ENCODE data around the gene SPTY2D1. TPM values are rescaled to one million over a fixed set of nuclear protein-coding genes. Genes with fewer than 3 reads are reported as not detected.
A peak's percentile ranks its signal among the peaks of the same experiment; 100 is the strongest.
"Not testable (repeated sequence)": the region's sequence is repeated elsewhere in the genome, so short reads cannot be mapped to it uniquely, and the experiment has no call there.

Gene SPTY2D1
- total and polyA plus RNA-seq, 12 donors = 1.9 to 18.8 (median 9.9) TPM

DNA sequence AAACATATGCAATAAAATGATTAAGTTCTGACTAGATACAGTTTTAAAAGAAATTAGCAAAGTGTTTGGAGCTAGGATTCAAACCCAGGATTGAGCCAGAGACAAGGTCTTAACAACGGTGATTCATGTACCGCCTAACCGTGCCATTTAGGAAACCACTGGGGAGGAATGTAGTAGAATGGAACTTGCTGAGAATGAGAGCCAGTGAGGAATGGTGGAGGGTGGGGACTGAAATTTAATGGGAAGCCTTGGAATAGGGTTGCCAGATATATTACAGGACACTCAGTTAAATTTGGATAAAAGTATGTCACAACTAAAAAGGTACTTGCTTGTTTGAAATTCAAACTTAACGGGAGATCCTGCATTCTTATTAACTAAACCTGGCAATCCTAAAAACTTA lies 34.0 kb upstream of the SPTY2D1 start:
- H3K27me3 ChIP-seq = peaks cover 0 to 9% (median 2%) of the 10 kb centered on the region in 7 donors
- H3K9me3 ChIP-seq = no peaks in the 10 kb centered on the region
- DNase-seq (no peak), ATAC-seq (no peak)
- no peaks in the 10 kb centered on the region for H3K36me3 ChIP-seq
- TF ChIP-seq, protein P1, sequence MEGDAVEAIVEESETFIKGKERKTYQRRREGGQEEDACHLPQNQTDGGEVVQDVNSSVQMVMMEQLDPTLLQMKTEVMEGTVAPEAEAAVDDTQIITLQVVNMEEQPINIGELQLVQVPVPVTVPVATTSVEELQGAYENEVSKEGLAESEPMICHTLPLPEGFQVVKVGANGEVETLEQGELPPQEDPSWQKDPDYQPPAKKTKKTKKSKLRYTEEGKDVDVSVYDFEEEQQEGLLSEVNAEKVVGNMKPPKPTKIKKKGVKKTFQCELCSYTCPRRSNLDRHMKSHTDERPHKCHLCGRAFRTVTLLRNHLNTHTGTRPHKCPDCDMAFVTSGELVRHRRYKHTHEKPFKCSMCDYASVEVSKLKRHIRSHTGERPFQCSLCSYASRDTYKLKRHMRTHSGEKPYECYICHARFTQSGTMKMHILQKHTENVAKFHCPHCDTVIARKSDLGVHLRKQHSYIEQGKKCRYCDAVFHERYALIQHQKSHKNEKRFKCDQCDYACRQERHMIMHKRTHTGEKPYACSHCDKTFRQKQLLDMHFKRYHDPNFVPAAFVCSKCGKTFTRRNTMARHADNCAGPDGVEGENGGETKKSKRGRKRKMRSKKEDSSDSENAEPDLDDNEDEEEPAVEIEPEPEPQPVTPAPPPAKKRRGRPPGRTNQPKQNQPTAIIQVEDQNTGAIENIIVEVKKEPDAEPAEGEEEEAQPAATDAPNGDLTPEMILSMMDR (IDR thresholded peaks at IDR 0.05) = no peak
- intact Hi-C loops (cut with DNase I) = no loop called here
- peaks cover 0 to 11% (median 0%) of the 10 kb centered on the region in 9 donors for H3K4me1 ChIP-seq
- H3K4me3 ChIP-seq = no peak overlapping the region
- 92% methylated on average over 4 of the region's 4 CpGs for WGBS, 2 donors
- H3K27ac ChIP-seq = no peak overlapping the region

- H3K4me1 ChIP-seq = peaks cover 0 to 11% (median 0%) of the 10 kb centered on the region in 9 donors
- ATAC-seq; intact Hi-C loops (cut with DNase I); H3K27me3 ChIP-seq; H3K36me3 ChIP-seq; H3K9me3 ChIP-seq; DNase-seq; H3K27ac ChIP-seq; H3K4me3 ChIP-seq: not testable (repeated sequence)
- WGBS, 2 donors = 57 to 76% methylated on average over 10 of the region's 10 CpGs
Observed at GRCh38 chr11:18665353-18665872, 31.3 kb upstream of the SPTY2D1 start.

DNA sequence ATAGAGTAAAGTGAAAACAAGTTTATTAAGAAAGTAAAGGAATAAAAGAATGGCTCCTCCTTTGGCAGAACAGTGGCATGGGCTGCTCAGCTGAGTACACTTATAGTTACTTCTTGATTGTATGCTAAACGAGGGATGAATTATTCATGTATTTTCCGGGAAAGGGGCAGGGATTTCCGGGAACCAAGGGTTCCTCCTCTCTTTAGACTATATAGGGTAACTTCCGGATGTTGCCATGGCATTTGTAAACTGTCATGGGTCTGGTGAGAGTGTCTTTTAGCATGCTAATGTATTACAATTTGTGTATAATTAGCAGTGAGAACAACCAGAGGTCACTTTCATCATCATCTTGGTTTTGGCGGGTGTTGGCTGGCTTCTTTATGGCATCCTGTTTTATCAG lies 23.5 kb upstream of the SPTY2D1 start:
- Histone ChIP-seq H3K4me1 (no peaks in the 10 kb centered on the region), H3K36me3 (no peaks in the 10 kb centered on the region), H3K9me3 (peaks cover 0 to 10% (median 0%) of the 10 kb centered on the region in 11 donors), H3K4me3 (no peak overlapping the region), H3K27ac (no peak overlapping the region), H3K27me3 (peaks cover 0 to 13% (median 0%) of the 10 kb centered on the region in 7 donors)
- TF ChIP-seq, protein P1 (IDR thresholded peaks at IDR 0.05) = no peak
- ATAC-seq = no peak
- 80 to 90% methylated on average over 5 of the region's 5 CpGs for WGBS, 2 donors
- intact Hi-C loops (cut with DNase I) = no loop called here
- no peak for DNase-seq

DNA sequence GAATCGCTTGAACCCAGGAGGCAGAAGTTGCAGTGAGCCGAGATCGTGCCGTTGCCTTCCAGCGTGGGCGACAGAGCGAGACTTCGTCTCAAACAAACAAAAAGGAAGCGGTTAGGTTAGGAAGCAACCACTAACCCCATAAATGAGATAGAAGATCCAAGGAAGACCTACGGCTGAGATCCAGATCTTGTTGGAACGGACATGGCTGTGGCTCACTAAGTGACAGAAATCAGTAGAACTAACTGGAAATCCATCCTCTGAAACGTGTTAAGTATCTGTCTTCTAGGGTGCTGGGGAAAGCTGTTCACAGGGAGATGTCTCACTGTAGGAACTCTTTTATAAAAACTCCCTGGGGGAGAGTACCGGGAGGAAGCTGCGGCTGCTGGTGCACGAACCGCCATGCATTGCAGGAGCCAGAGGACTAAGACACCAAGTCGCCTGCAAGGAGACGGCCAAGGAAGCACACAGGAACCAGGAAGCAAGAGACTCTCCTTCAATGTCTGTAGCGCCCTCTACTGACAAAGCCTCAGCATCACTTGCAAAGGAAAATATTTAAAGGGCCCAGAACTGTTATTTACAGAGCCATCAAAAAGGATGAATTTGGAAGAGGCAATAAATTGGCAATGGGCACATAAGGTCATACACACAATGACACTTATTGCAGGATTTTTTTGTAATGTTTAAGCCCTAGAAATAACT lies 16.9 kb upstream of the SPTY2D1 start:
- DNase-seq (no peak), ATAC-seq (peak in 1 of 8 donors; percentile 18)
- intact Hi-C loops (cut with DNase I) = no loop called here
- no peaks in the 10 kb centered on the region for H3K36me3 ChIP-seq
- 68 to 70% methylated on average over 19 of the region's 19 CpGs for WGBS, 2 donors
- H3K27me3 ChIP-seq = no peaks in the 10 kb centered on the region
- TF ChIP-seq, protein P1 (IDR thresholded peaks at IDR 0.05) = peak in 8 of 9 donors; percentile 18 to 69 (median 47)
- no peaks in the 10 kb centered on the region for H3K4me1 ChIP-seq
- H3K4me3 ChIP-seq = no peak overlapping the region
- no peak overlapping the region for H3K27ac ChIP-seq
- H3K9me3 ChIP-seq = no peaks in the 10 kb centered on the region

- Histone ChIP-seq H3K9me3 (no peaks in the 10 kb centered on the region), H3K4me3 (no peak overlapping the region), H3K27me3 (no peaks in the 10 kb centered on the region), H3K36me3 (no peaks in the 10 kb centered on the region), H3K4me1 (no peaks in the 10 kb centered on the region), H3K27ac (no peak overlapping the region)
- TF ChIP-seq, protein P1 (IDR thresholded peaks at IDR 0.05) = no peak
- 72 to 95% methylated on average over 4 of the region's 4 CpGs for WGBS, 2 donors
- DNase-seq = no peak
- intact Hi-C loops (cut with DNase I) = no loop called here
- ATAC-seq = no peak
Observed at GRCh38 chr11:18650353-18650752, 16.2 kb upstream of the SPTY2D1 start.

GRCh38 chr11:18643034-18643433 lies 8.9 kb upstream of the SPTY2D1 start:
- intact Hi-C loops (cut with DNase I); H3K9me3 ChIP-seq; H3K36me3 ChIP-seq; H3K4me1 ChIP-seq; H3K4me3 ChIP-seq; DNase-seq; ATAC-seq; H3K27ac ChIP-seq: not testable (repeated sequence)
- WGBS, 2 donors = 72 to 75% methylated on average over 4 of the region's 4 CpGs
- peaks cover 0 to 12% (median 5%) of the 10 kb centered on the region in 7 donors for H3K27me3 ChIP-seq

All from heart right ventricle (tissue), 16 donors.